HL-60 (cell line): ENCODE measurements around the gene FAIM.

Experiments used
- DNase-seq, 2 experiments: peaks; one replicate each; pipeline ENCODE4 v3.0.0-alpha.2; 2010 to 2020; ENCODE audit warnings: low read depth in 1 of 2, low spot score in 1 of 2
- H3K27ac ChIP-seq: fragments of 250-450 bp; sonication (Bioruptor Pico); replicated peaks from 2 replicates; pipeline ENCODE4 v1.5.1; 2020; ENCODE audit warnings: mild to moderate bottlenecking, moderate library complexity
- H3K27me3 ChIP-seq: fragments of 250-450 bp; sonication (Bioruptor Pico); 2 replicates; pipeline ENCODE4 v1.5.1; 2021; ENCODE audit warnings: mild to moderate bottlenecking, moderate library complexity; ENCODE audit not compliant: insufficient read depth, poor library complexity, severe bottlenecking
- H3K4me3 ChIP-seq: replicated peaks from 2 replicates; pipeline ENCODE4 v1.5.1; 2011; ENCODE audit warnings: mild to moderate bottlenecking, control low read depth, low read length; ENCODE audit not compliant: insufficient read depth
- CTCF ChIP-seq: IDR thresholded peaks from one replicate; pipeline ENCODE4 v1.5.1; 2011; ENCODE audit warnings: low read length, control low read depth, inconsistent platforms; ENCODE audit not compliant: insufficient read depth
- GABPA ChIP-seq: IDR thresholded peaks from 2 replicates; pipeline ENCODE4 v1.6.1; 2012; ENCODE audit warnings: low read depth
- POLR2AphosphoS5 ChIP-seq: IDR thresholded peaks from 2 replicates; pipeline ENCODE4 v1.6.1; 2012; ENCODE audit warnings: low read depth
- SPI1 ChIP-seq: IDR thresholded peaks from 2 replicates; pipeline ENCODE4 v1.6.1; 2012; ENCODE audit warnings: low read depth, mild to moderate bottlenecking, borderline replicate concordance
- TF ChIP-seq, protein P1 (sequence below): IDR thresholded peaks from 2 replicates; pipeline ENCODE4 v1.6.1; 2012; ENCODE audit warnings: low read depth; ENCODE audit not compliant: insufficient replicate concordance

FAIM gene

DNA sequence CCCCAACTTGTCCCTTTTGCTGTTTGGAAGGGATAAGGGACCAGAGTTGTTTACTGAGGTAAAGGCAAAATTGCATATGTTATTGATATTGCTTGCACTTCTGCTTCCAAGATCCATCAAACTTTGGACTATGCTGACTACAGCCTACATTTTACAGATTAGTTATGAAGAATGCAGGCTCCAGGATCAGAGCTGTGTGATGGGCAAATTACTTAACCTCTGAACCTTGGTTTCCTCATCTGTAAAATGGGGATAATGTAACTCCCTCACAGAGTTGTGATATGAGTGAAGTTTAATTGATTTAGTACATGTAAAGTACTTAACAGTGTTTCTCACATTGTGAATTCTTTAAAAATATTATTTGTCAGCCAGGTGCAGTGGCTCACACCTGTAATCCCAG, 15.9 kb downstream of the FAIM start:
- H3K27me3 ChIP-seq, result peaks cover 4% of the 10 kb centered on the region
- H3K4me3 ChIP-seq, result no peak overlapping the region
- no peak for TF ChIP-seq SPI1

GRCh38 chr3:138625707-138626365, 17.3 kb downstream of the FAIM start:
- Histone ChIP-seq H3K27me3 (peaks cover 4% of the 10 kb centered on the region), H3K4me3 (no peak overlapping the region), H3K27ac (no peak overlapping the region)
- no peak for DNase-seq
- TF ChIP-seq CTCF, result no peak
- TF ChIP-seq POLR2AphosphoS5, result no peak
- TF ChIP-seq, protein P1, sequence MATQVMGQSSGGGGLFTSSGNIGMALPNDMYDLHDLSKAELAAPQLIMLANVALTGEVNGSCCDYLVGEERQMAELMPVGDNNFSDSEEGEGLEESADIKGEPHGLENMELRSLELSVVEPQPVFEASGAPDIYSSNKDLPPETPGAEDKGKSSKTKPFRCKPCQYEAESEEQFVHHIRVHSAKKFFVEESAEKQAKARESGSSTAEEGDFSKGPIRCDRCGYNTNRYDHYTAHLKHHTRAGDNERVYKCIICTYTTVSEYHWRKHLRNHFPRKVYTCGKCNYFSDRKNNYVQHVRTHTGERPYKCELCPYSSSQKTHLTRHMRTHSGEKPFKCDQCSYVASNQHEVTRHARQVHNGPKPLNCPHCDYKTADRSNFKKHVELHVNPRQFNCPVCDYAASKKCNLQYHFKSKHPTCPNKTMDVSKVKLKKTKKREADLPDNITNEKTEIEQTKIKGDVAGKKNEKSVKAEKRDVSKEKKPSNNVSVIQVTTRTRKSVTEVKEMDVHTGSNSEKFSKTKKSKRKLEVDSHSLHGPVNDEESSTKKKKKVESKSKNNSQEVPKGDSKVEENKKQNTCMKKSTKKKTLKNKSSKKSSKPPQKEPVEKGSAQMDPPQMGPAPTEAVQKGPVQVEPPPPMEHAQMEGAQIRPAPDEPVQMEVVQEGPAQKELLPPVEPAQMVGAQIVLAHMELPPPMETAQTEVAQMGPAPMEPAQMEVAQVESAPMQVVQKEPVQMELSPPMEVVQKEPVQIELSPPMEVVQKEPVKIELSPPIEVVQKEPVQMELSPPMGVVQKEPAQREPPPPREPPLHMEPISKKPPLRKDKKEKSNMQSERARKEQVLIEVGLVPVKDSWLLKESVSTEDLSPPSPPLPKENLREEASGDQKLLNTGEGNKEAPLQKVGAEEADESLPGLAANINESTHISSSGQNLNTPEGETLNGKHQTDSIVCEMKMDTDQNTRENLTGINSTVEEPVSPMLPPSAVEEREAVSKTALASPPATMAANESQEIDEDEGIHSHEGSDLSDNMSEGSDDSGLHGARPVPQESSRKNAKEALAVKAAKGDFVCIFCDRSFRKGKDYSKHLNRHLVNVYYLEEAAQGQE, result no peak
- no peak for TF ChIP-seq SPI1
- no peak for TF ChIP-seq GABPA

More for the DNA sequence above, 15.9 kb downstream of the FAIM start:
- no peak for DNase-seq
- no peak overlapping the region for H3K27ac ChIP-seq

DNA sequence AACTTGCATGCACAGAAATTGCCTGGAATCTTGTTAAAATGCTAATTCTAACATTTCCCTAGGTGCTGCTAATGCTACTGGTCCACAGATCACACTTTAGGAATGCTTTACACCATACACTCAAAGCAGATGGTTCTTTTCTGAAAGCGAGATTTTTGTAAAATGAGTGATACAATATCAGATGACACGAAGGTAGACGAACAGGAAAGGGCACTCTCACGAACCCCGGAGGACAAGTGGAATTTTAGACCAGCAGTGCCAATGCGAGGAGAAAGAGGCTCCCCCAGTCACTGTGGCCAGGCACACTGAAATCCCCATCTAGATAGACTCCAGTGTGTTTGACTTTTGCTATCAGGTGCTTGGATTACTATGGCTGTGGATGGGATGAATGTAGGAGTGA, 21.0 kb downstream of the FAIM start:
- TF ChIP-seq CTCF, result no peak
- TF ChIP-seq SPI1, result no peak
- no peak for TF ChIP-seq GABPA
- TF ChIP-seq, protein P1, result no peak
- no peak for TF ChIP-seq POLR2AphosphoS5
- no peak overlapping the region for H3K27ac ChIP-seq
- H3K27me3 ChIP-seq, result peaks cover 6% of the 10 kb centered on the region
- no peak for DNase-seq
- no peak overlapping the region for H3K4me3 ChIP-seq

- Histone ChIP-seq H3K27ac (no peak overlapping the region), H3K27me3 (no peaks in the 10 kb centered on the region), H3K4me3 (no peak overlapping the region)
- TF ChIP-seq SPI1 (no peak), POLR2AphosphoS5 (no peak), CTCF (no peak), GABPA (no peak)
- TF ChIP-seq, protein P1, result no peak
- no peak for DNase-seq
Observed at GRCh38 chr3:138638641-138639040, 30.1 kb downstream of the FAIM start.
